ENCODE data around the gene LOXL3.

DNA sequence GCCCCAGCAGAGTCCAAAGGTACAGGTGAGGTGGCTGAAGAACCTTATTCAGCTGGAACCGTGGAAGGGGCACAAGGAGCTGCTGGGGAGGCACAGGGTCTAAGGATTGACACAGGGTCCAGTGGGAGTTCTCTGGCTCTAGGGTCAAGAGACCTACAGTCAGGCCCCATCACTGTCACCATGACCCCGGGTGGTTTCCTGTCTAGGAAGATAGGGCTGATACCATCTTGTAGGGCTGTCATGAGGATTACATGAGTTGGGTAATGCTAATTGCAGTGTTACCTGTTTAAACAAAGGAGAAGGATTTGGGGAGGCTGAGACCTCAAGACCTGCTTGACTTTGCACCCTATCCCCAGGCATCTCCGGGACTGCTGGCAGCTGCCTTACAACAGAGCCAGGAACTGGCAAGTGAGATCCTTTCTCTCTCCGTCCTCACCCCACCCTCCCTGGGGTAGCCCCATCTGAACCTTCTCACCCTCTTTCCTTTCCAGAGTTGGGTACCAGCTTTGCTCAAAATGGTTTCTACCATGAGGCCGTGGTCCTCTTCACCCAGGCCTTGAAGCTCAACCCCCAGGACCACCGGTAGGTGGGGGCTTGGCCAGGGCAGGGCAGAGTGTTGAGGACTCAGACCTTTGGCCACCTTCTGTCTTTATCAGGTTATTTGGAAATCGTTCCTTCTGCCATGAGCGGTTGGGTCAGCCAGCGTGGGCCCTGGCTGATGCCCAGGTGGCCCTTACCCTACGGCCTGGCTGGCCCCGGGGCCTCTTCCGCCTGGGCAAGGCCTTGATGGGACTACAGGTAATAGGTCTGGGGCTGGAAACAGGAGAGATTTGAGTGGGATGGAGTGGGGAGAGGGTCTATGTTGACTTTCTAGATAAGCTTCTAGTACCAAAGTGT lies 61.8 kb downstream of the LOXL3 start:
- TF ChIP-seq, protein P1, sequence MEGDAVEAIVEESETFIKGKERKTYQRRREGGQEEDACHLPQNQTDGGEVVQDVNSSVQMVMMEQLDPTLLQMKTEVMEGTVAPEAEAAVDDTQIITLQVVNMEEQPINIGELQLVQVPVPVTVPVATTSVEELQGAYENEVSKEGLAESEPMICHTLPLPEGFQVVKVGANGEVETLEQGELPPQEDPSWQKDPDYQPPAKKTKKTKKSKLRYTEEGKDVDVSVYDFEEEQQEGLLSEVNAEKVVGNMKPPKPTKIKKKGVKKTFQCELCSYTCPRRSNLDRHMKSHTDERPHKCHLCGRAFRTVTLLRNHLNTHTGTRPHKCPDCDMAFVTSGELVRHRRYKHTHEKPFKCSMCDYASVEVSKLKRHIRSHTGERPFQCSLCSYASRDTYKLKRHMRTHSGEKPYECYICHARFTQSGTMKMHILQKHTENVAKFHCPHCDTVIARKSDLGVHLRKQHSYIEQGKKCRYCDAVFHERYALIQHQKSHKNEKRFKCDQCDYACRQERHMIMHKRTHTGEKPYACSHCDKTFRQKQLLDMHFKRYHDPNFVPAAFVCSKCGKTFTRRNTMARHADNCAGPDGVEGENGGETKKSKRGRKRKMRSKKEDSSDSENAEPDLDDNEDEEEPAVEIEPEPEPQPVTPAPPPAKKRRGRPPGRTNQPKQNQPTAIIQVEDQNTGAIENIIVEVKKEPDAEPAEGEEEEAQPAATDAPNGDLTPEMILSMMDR (IDR thresholded peaks at IDR 0.05; ENCODE audit: poor library complexity, severe bottlenecking) = no peak
- TF ChIP-seq, protein P2, sequence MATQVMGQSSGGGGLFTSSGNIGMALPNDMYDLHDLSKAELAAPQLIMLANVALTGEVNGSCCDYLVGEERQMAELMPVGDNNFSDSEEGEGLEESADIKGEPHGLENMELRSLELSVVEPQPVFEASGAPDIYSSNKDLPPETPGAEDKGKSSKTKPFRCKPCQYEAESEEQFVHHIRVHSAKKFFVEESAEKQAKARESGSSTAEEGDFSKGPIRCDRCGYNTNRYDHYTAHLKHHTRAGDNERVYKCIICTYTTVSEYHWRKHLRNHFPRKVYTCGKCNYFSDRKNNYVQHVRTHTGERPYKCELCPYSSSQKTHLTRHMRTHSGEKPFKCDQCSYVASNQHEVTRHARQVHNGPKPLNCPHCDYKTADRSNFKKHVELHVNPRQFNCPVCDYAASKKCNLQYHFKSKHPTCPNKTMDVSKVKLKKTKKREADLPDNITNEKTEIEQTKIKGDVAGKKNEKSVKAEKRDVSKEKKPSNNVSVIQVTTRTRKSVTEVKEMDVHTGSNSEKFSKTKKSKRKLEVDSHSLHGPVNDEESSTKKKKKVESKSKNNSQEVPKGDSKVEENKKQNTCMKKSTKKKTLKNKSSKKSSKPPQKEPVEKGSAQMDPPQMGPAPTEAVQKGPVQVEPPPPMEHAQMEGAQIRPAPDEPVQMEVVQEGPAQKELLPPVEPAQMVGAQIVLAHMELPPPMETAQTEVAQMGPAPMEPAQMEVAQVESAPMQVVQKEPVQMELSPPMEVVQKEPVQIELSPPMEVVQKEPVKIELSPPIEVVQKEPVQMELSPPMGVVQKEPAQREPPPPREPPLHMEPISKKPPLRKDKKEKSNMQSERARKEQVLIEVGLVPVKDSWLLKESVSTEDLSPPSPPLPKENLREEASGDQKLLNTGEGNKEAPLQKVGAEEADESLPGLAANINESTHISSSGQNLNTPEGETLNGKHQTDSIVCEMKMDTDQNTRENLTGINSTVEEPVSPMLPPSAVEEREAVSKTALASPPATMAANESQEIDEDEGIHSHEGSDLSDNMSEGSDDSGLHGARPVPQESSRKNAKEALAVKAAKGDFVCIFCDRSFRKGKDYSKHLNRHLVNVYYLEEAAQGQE (IDR thresholded peaks at IDR 0.05; ENCODE audit: borderline replicate concordance) = no peak
- no peak for TF ChIP-seq EZH2 (IDR thresholded peaks at IDR 0.05; ENCODE audit: borderline replicate concordance, insufficient read depth, low read length, poor library complexity, severe bottlenecking)
- no peak for TF ChIP-seq MXI1 (conservative IDR thresholded peaks at IDR 0.05; ENCODE audit: poor library complexity, severe bottlenecking)
- no peak for TF ChIP-seq POLR2AphosphoS5 (IDR thresholded peaks at IDR 0.05)
- TF ChIP-seq TAF1 (IDR thresholded peaks at IDR 0.05; ENCODE audit: low read depth) = no peak
- no peak for TF ChIP-seq EP300 (conservative IDR thresholded peaks at IDR 0.05; ENCODE audit: poor library complexity, severe bottlenecking)
